HG02763 (cell line): ENCODE results near the gene VEZT.
"Not testable (repeated sequence)": the region's sequence is repeated elsewhere in the genome, so short reads cannot be mapped to it uniquely, and the experiment has no call there.

ENCODE experiments used
- ATAC-seq: cut with Tn5 transposase; IDR thresholded peaks from one replicate; pipeline ENCODE4 v1.9.1; 2021; ENCODE audit warnings: mild to moderate bottlenecking, moderate library complexity; ENCODE audit not compliant: unreplicated experiment

VEZT gene

GRCh38 chr12:95318071-95318545, 100.5 kb downstream of the VEZT start:
- ATAC-seq, result no peak

GRCh38 chr12:95319694-95320331, 102.2 kb downstream of the VEZT start:
- no peak for ATAC-seq

- no peak for ATAC-seq
Observed at GRCh38 chr12:95321516-95322246, 104.1 kb downstream of the VEZT start.

- ATAC-seq, result no peak
Observed at GRCh38 chr12:95322326-95322725, 104.7 kb downstream of the VEZT start.

- no peak for ATAC-seq
Observed at GRCh38 chr12:95323212-95323611, 105.6 kb downstream of the VEZT start.

- ATAC-seq, result not testable (repeated sequence)
Observed at GRCh38 chr12:95324246-95324645, 106.6 kb downstream of the VEZT start.

- ATAC-seq, result no peak
Observed at GRCh38 chr12:95325501-95325900, 107.9 kb downstream of the VEZT start.

- no peak for ATAC-seq
Observed at GRCh38 chr12:95326445-95326844, 108.8 kb downstream of the VEZT start.

- ATAC-seq, result no peak
Observed at GRCh38 chr12:95326855-95327254, 109.2 kb downstream of the VEZT start.

GRCh38 chr12:95328708-95329107, 111.1 kb downstream of the VEZT start:
- no peak for ATAC-seq

GRCh38 chr12:95335948-95336347, 118.3 kb downstream of the VEZT start:
- no peak for ATAC-seq

- no peak for ATAC-seq
Observed at GRCh38 chr12:95336387-95337067, 118.9 kb downstream of the VEZT start.

- no peak for ATAC-seq
Observed at GRCh38 chr12:95337146-95337545, 119.5 kb downstream of the VEZT start.

- ATAC-seq, result no peak
Observed at GRCh38 chr12:95339086-95339788, 121.6 kb downstream of the VEZT start.

- ATAC-seq, result no peak
Observed at GRCh38 chr12:95342008-95342407, 124.4 kb downstream of the VEZT start.

- no peak for ATAC-seq
Observed at GRCh38 chr12:95343461-95344230, 126.0 kb downstream of the VEZT start.

- no peak for ATAC-seq
Observed at GRCh38 chr12:95349291-95349690, 131.7 kb downstream of the VEZT start.

- no peak for ATAC-seq
Observed at GRCh38 chr12:95351748-95352147, 134.1 kb downstream of the VEZT start.
